ENCODE results near the gene CALML4. TPM values are rescaled to one million over a fixed set of nuclear protein-coding genes. Genes with fewer than 3 reads are reported as not detected.
A peak's percentile ranks its signal among the peaks of the same experiment; 100 is the strongest.
"Not testable (repeated sequence)": the region's sequence is repeated elsewhere in the genome, so short reads cannot be mapped to it uniquely, and the experiment has no call there.

CALML4 gene
- polyA plus RNA-seq (2013, experiment 1 of 2; ENCODE audit: insufficient read length) = 3.0 TPM
- polyA plus RNA-seq (2013, experiment 2 of 2; ENCODE audit: insufficient read length) = 1.5 TPM

GRCh38 chr15:68204776-68205557 lies at the start of gene CALML4:
CALML4 (minus strand) TSS chr15:68205332; CDS start chr15:68205247, 85 bp downstream.
- no peak for DNase-seq

- DNase-seq = peak; percentile 82
Measured at GRCh38 chr15:68252925-68253534, 47.9 kb upstream of the CALML4 start.

GRCh38 chr15:68249058-68249713 lies 44.1 kb upstream of the CALML4 start:
- no peak for DNase-seq

- DNase-seq = no peak
Measured at GRCh38 chr15:68244235-68244634, 39.1 kb upstream of the CALML4 start.

- peak; percentile 11 for DNase-seq
Measured at GRCh38 chr15:68241088-68241935, 36.2 kb upstream of the CALML4 start.

GRCh38 chr15:68239025-68239424 lies 33.9 kb upstream of the CALML4 start:
- no peak for DNase-seq

GRCh38 chr15:68235022-68235421 lies 29.9 kb upstream of the CALML4 start:
- no peak for DNase-seq

GRCh38 chr15:68234520-68234919 lies 29.4 kb upstream of the CALML4 start:
- not testable (repeated sequence) for DNase-seq

GRCh38 chr15:68234060-68234459 lies 28.9 kb upstream of the CALML4 start:
- no peak for DNase-seq

- DNase-seq = no peak
Measured at GRCh38 chr15:68232937-68233336, 27.8 kb upstream of the CALML4 start.

GRCh38 chr15:68232449-68232848 lies 27.3 kb upstream of the CALML4 start:
- DNase-seq = no peak

- no peak for DNase-seq
Measured at GRCh38 chr15:68231102-68231818, 26.1 kb upstream of the CALML4 start.

- DNase-seq = no peak
Measured at GRCh38 chr15:68230157-68231100, 25.3 kb upstream of the CALML4 start.

- peak; percentile 82 for DNase-seq
Measured at GRCh38 chr15:68229386-68230156, 24.4 kb upstream of the CALML4 start, which contains the start of gene CLN6. CLN6 (minus strand) TSS chr15:68229728; CDS start chr15:68229584, 144 bp downstream.

GRCh38 chr15:68228971-68229385 lies 23.8 kb upstream of the CALML4 start:
- no peak for DNase-seq

- peak; percentile 23 for DNase-seq
Measured at GRCh38 chr15:68228143-68228970, 23.2 kb upstream of the CALML4 start.

- DNase-seq = no peak
Measured at GRCh38 chr15:68227643-68228142, 22.6 kb upstream of the CALML4 start.

- not testable (repeated sequence) for DNase-seq
Measured at GRCh38 chr15:68225442-68225841, 20.3 kb upstream of the CALML4 start.

All from fibroblast of skin of back (primary cell).